Esophagus squamous epithelium (tissue), 5 donors: ENCODE data around the gene NOD1. TPM values are rescaled to one million over a fixed set of nuclear protein-coding genes. Genes with fewer than 3 reads are reported as not detected.

Source experiments
- DNase-seq: peaks from one replicate; lab custom pipeline; 2025; lab: John Stamatoyannopoulos, UW
- H3K27ac ChIP-seq, 4 donors: fragments of 200-600 bp; sonication (generic); one replicate each; pipeline ENCODE4 v1.5.1; 2016 to 2019; ENCODE audit warnings: mild to moderate bottlenecking in 1 of 4
- H3K27me3 ChIP-seq, 4 donors: fragments of 200-600 bp; sonication (generic); 1 replicate in 3 of 4; 2 replicates in 1 of 4; pipeline versions ENCODE4 v1.5.1 to v1.6.0; 2017 to 2021; ENCODE audit warnings: antibody characterized with exemption in 1 of 4
- H3K36me3 ChIP-seq, 3 donors: fragments of 200-600 bp; sonication (generic); one replicate each; pipeline ENCODE4 v1.5.1; 2016 to 2019
- H3K4me1 ChIP-seq, 3 donors: fragments of 200-600 bp; sonication (generic); one replicate each; pipeline ENCODE4 v1.5.1; 2017 to 2019
- H3K4me3 ChIP-seq, 4 donors: fragments of 200-600 bp; sonication (generic); 1 replicate in 3 of 4; 2 replicates in 1 of 4; pipeline ENCODE4 v1.5.1; 2016 to 2019; ENCODE audit warnings: mild to moderate bottlenecking in 2 of 4, moderate library complexity in 1 of 4
- H3K9me3 ChIP-seq, 3 donors: fragments of 200-600 bp; sonication (generic); one replicate each; pipeline ENCODE4 v1.5.1; 2016 to 2019
- POLR2A ChIP-seq, 4 donors: fragments of 450-650 bp; IDR thresholded peaks; one replicate each; pipeline ENCODE4 v1.6.1; 2017; ENCODE audit warnings: antibody characterized with exemption in 4 of 4, mild to moderate bottlenecking in 4 of 4, moderate library complexity in 3 of 4
- WGBS, 2 donors: methylation state at CpG; one replicate each; pipeline ENCODE4 v1.1.5; 2018; 5-methylcytosine and 5-hydroxymethylcytosine counted together
- intact Hi-C: fragments of 100-400 bp; cut with DNase I; formaldehyde crosslinking; loops from one replicate; pipeline ENCODE4 v1.15.0; 2022
- total RNA-seq, 4 donors: library from RNA; depleted of rRNA; stranded (reverse); fragments of >200 nt; gene quantifications; one replicate each; pipeline ENCODE4 v1.1.0, GENCODE V29; 2016
- TF ChIP-seq, protein P1 (sequence below), 6 experiments: fragments of 450-650 bp in 4 of 6; fragments of 200-600 bp in 2 of 6; sonication (generic) in 2 of 6; IDR thresholded peaks; one replicate each; pipeline ENCODE4 v1.5.1; 2016 to 2019; ENCODE audit warnings: antibody characterized with exemption in 6 of 6, mild to moderate bottlenecking in 4 of 6, moderate library complexity in 4 of 6
- donor health status: DM: yes; HTN: yes; CAD: no.

NOD1 gene
- total RNA-seq, 4 donors from 2014 or later, result 4.2 to 13.0 (median 6.2) TPM

DNA sequence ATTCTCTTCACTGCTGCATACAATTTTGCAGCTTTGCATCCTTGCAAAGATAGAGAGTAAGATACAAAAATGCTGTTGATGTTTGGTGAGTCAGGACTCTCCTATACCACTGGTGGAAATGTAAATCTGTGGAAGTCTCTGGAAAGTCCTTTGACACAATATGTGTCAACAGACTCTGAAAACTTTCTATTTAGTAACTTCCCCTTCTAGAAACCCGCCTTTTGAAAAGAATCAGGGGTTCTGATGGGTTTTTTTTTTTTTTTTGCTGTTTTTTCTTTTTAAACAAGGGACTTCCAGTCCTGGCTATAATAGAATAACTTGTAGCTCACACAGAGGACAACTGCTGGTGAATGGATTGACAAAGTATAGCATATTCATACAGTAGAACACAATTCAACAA lies 16.4 kb downstream of the NOD1 start:
- Histone ChIP-seq H3K27me3 (no peaks in the 10 kb centered on the region), H3K4me3 (no peak overlapping the region), H3K36me3 (peaks cover 0 to 18% (median 0%) of the 10 kb centered on the region in 3 donors), H3K27ac (no peak overlapping the region), H3K9me3 (no peaks in the 10 kb centered on the region), H3K4me1 (peaks cover 4 to 61% (median 25%) of the 10 kb centered on the region in 3 donors)
- TF ChIP-seq, protein P1, sequence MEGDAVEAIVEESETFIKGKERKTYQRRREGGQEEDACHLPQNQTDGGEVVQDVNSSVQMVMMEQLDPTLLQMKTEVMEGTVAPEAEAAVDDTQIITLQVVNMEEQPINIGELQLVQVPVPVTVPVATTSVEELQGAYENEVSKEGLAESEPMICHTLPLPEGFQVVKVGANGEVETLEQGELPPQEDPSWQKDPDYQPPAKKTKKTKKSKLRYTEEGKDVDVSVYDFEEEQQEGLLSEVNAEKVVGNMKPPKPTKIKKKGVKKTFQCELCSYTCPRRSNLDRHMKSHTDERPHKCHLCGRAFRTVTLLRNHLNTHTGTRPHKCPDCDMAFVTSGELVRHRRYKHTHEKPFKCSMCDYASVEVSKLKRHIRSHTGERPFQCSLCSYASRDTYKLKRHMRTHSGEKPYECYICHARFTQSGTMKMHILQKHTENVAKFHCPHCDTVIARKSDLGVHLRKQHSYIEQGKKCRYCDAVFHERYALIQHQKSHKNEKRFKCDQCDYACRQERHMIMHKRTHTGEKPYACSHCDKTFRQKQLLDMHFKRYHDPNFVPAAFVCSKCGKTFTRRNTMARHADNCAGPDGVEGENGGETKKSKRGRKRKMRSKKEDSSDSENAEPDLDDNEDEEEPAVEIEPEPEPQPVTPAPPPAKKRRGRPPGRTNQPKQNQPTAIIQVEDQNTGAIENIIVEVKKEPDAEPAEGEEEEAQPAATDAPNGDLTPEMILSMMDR (IDR thresholded peaks at IDR 0.05), result no peak
- whole genome bisulfite sequencing, 2 donors, result 72 to 77% methylated on average over 1 of the region's 1 CpG
- intact Hi-C loops, result no loop called here
- DNase-seq, result no peak

DNA sequence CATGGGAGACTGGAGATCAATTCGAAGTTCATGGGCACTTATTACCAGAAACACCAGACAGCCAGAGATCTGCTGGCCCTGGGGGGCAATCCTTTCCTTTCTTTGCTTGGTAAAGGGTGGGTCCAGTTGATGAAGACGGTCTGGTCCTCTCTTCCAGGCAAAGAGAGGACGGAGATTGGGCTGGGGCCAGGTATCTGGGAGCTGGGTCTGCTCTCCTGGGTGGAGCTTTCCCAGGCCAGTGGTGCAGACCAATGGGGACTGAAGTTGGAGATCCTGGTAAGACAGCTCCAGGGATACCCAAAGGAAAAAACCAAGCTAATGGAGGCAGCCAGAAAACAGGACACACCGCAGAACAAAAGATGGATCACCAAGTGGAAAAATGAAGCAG lies 18.3 kb downstream of the NOD1 start:
- TF ChIP-seq, protein P1 (IDR thresholded peaks at IDR 0.05), result no peak
- no peak for TF ChIP-seq POLR2A (IDR thresholded peaks at IDR 0.05)
- H3K4me3 ChIP-seq, result no peak overlapping the region
- peak overlapping the region in 3 of 4 donors; percentile 47 to 78 (median 58) for H3K27ac ChIP-seq
- DNase-seq, result no peak
- no peaks in the 10 kb centered on the region for H3K9me3 ChIP-seq
- intact Hi-C loops, result no loop called here
- peaks cover 0 to 37% (median 9%) of the 10 kb centered on the region in 3 donors for H3K36me3 ChIP-seq
- WGBS, 2 donors, result 82 to 88% methylated on average over 3 to 4 of the region's 4 CpGs
- no peaks in the 10 kb centered on the region for H3K27me3 ChIP-seq
- peaks cover 0 to 41% (median 15%) of the 10 kb centered on the region in 3 donors for H3K4me1 ChIP-seq

DNA sequence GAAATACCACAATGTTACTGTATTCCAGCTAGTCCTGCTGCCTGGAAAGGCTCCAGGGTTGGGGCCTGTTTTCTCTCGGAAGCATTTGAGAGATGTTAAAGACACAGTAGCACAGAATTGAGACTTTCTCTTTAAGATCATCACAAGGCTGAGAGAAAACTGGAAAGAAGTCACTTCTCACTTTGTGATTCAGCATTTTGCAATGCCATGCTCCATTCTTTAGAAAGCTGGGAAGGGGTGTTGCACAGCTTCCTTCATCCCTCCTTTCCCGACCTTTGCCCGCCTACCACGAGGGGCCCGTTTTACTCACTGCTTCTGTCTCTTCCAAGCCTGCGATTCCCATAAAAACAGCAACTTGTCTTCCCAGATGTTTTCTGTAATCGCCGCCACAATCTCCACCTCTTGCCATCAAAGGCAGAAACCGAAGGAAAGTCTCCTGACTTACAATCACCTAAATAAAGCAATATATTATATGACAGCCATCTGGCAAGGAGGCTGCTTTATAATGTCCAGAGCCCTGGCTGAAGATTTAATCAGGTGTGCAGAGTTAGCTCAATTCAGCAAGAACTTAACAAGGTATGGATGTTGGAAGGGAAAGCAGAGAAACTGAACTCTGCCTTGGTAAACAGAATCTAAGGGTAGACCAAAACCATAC lies 18.9 kb downstream of the NOD1 start:
- Histone ChIP-seq H3K27ac (peak overlapping the region in 3 of 4 donors; percentile 47 to 78 (median 58)), H3K27me3 (no peaks in the 10 kb centered on the region), H3K9me3 (no peaks in the 10 kb centered on the region), H3K36me3 (peaks cover 0 to 43% (median 9%) of the 10 kb centered on the region in 3 donors), H3K4me1 (peaks cover 0 to 36% (median 10%) of the 10 kb centered on the region in 3 donors), H3K4me3 (no peak overlapping the region)
- intact Hi-C loops, result no loop called here
- DNase-seq, result no peak
- TF ChIP-seq, protein P1 (IDR thresholded peaks at IDR 0.05), result no peak
- no peak for TF ChIP-seq POLR2A (IDR thresholded peaks at IDR 0.05)
- 57 to 71% methylated on average over 9 of the region's 9 CpGs for WGBS, 2 donors

DNA sequence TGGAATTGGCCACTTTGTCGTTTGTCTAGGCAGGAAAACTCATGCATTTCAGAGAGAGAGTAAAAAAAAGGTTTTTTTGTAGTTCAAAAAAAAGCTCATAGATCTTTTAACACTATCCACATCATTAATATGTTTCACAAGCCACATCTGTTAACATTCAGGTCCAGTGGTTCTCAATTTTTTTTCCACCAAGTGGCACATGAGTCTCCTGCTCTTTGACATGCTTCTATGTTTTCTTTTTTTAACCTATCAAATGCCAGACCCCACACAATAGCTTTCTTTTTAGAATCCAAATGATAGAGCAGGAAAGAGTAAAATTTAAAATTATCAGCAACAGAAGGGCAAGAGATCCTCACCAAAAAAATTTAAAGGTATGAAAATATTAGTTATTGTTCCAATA lies 20.3 kb downstream of the NOD1 start:
- Histone ChIP-seq H3K27me3 (no peaks in the 10 kb centered on the region), H3K27ac (no peak overlapping the region), H3K4me1 (peaks cover 0 to 23% (median 0%) of the 10 kb centered on the region in 3 donors), H3K4me3 (no peak overlapping the region), H3K36me3 (peaks cover 0 to 57% (median 9%) of the 10 kb centered on the region in 3 donors), H3K9me3 (no peaks in the 10 kb centered on the region)
- intact Hi-C loops, result no loop called here
- WGBS, 2 donors, result 68 to 75% methylated on average over 1 of the region's 1 CpG
- no peak for DNase-seq
- no peak for TF ChIP-seq POLR2A (IDR thresholded peaks at IDR 0.05)
- TF ChIP-seq, protein P1 (IDR thresholded peaks at IDR 0.05), result no peak

DNA sequence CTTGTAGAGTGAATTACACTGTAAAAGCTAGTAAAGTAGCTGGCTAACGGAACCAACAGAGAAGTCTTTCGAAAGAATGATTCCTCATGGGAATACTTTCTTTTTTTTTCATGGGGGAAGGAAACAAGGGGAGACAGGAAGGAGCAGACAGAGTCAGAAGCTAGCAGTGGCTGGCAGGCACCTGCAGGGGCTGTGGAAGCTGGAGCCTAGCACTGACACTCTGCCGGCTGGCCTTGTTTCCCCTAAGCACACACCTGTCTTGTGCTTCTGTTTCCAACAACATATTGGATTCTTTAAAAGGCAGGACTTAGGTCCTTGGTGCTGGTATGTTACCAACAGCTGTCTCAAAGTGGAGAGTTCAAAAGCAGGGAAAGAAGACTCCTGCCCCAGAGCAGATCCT lies 24.7 kb downstream of the NOD1 start:
- Histone ChIP-seq H3K27me3 (no peaks in the 10 kb centered on the region), H3K4me1 (peaks cover 0 to 8% (median 0%) of the 10 kb centered on the region in 3 donors), H3K36me3 (peaks cover 9 to 94% (median 33%) of the 10 kb centered on the region in 3 donors), H3K9me3 (no peaks in the 10 kb centered on the region), H3K27ac (no peak overlapping the region), H3K4me3 (no peak overlapping the region)
- WGBS, 2 donors, result 68 to 84% methylated on average over 3 of the region's 3 CpGs
- TF ChIP-seq, protein P1 (IDR thresholded peaks at IDR 0.05), result no peak
- no peak for TF ChIP-seq POLR2A (IDR thresholded peaks at IDR 0.05)
- intact Hi-C loops, result no loop called here
- no peak for DNase-seq
